K562 (cell line): ENCODE data around the gene FYB1. TPM values are rescaled to one million over a fixed set of nuclear protein-coding genes. Genes with fewer than 3 reads are reported as not detected.

Source experiments
- ARHGAP35 ChIP-seq: fragments of 450-650 bp; IDR thresholded peaks from 2 replicates; pipeline ENCODE4 v1.6.1; 2018; ENCODE audit not compliant: partially characterized antibody
- CC2D1A ChIP-seq: fragments of 450-650 bp; IDR thresholded peaks from 2 replicates; pipeline ENCODE4 v1.6.1; 2017; ENCODE audit warnings: mild to moderate bottlenecking
- ERF ChIP-seq: fragments of 450-650 bp; formaldehyde crosslinking; IDR thresholded peaks from 2 replicates; pipeline ENCODE4 v1.4.0; 2020; ENCODE audit warnings: mild to moderate bottlenecking, mixed read lengths
- HDAC3 ChIP-seq: fragments of 450-650 bp; IDR thresholded peaks from 2 replicates; pipeline ENCODE4 v1.6.1; 2018; ENCODE audit warnings: borderline replicate concordance, mild to moderate bottlenecking, moderate library complexity; ENCODE audit not compliant: partially characterized antibody
- NR3C1 ChIP-seq: sonication (generic); formaldehyde crosslinking; IDR thresholded peaks from 2 replicates; pipeline ENCODE4 v1.8.1; 2022; ENCODE audit warnings: missing genetic modification reagents
- ZBTB49 ChIP-seq: sonication (generic); formaldehyde crosslinking; IDR thresholded peaks from 2 replicates; pipeline ENCODE4 v1.8.0; 2022; ENCODE audit warnings: missing genetic modification reagents, mild to moderate bottlenecking, borderline replicate concordance
- ZC3H4 ChIP-seq: sonication (generic); formaldehyde crosslinking; IDR thresholded peaks from 2 replicates; pipeline ENCODE4 v1.9.0; 2021; ENCODE audit warnings: missing genetic modification reagents, borderline replicate concordance
- ZNF41 ChIP-seq: fragments of 250-450 bp; sonication (Bioruptor Pico); conservative IDR thresholded peaks from 2 replicates; pipeline ENCODE4 v1.4.0; 2020; ENCODE audit warnings: mild to moderate bottlenecking
- ZNF592 ChIP-seq: fragments of 450-650 bp; IDR thresholded peaks from 2 replicates; pipeline ENCODE4 v1.6.1; 2017; ENCODE audit warnings: antibody characterized with exemption, mild to moderate bottlenecking
- polyA plus RNA-seq, 8 experiments: library from polyadenylated mRNA; depleted of rRNA in 4 of 8; stranded (reverse) in 5 of 8; unstranded in 3 of 8; fragments of >200 nt; fragmentation: Nextera tagmentation in 2 of 8; fragmentation: Illumina TruSeq in 1 of 8; extraction: Ambion mirVana in 2 of 8; extraction: Trizol in 1 of 8; gene quantifications; 2 replicates each; pipeline versions ENCODE4 v1.2.1 to v1.2.3, GENCODE V29; 2011 to 2014; ENCODE audit warnings: inconsistent platforms in 1 of 8, missing spikeins in 1 of 8
- total RNA-seq, 7 experiments: library from RNA; depleted of rRNA in 6 of 7; stranded (reverse); fragments of >200 nt in 6 of 7; fragmentation: Illumina TruSeq in 2 of 7; extraction: Trizol in 2 of 7; gene quantifications; 2 replicates each; pipeline versions ENCODE4 v1.2.1 to v1.2.3, GENCODE V29; 2011 to 2021; ENCODE audit warnings: low replicate concordance in 1 of 7
- TF ChIP-seq, protein P1 (sequence below): sonication (generic); formaldehyde crosslinking; IDR thresholded peaks from 2 replicates; pipeline ENCODE4 v1.8.1; 2023; ENCODE audit warnings: mild to moderate bottlenecking, missing genetic modification reagents
- TF ChIP-seq, protein P2 (sequence below), 2 experiments: fragments of 450-650 bp in 1 of 2; sonication (generic) in 1 of 2; formaldehyde crosslinking; conservative IDR thresholded peaks; 2 replicates each; pipeline versions ENCODE4 v1.4.0 to v1.8.1; 2020 to 2022; ENCODE audit warnings: mild to moderate bottlenecking in 1 of 2, missing genetic modification reagents in 1 of 2

The FYB1 gene
- total and polyA plus RNA-seq, 9 of the 15 experiments (the other 6 are each of a cell fraction or from before 2014, with no cell fraction given): 4.7 to 31.5 (median 9.7) TPM

GRCh38 chr5:39217365-39218281, 1.7 kb downstream of the FYB1 start (continued):
- TF ChIP-seq CC2D1A (peak; percentile 79), ZNF592 (no peak), HDAC3 (no peak), ZC3H4 (CRISPR knock-in tag) (no peak), NR3C1 (CRISPR knock-in tag) (no peak), ZNF41 (no peak), ZBTB49 (no peak), ARHGAP35 (no peak), ERF (CRISPR knock-in tag) (no peak)
- TF ChIP-seq, protein P1, sequence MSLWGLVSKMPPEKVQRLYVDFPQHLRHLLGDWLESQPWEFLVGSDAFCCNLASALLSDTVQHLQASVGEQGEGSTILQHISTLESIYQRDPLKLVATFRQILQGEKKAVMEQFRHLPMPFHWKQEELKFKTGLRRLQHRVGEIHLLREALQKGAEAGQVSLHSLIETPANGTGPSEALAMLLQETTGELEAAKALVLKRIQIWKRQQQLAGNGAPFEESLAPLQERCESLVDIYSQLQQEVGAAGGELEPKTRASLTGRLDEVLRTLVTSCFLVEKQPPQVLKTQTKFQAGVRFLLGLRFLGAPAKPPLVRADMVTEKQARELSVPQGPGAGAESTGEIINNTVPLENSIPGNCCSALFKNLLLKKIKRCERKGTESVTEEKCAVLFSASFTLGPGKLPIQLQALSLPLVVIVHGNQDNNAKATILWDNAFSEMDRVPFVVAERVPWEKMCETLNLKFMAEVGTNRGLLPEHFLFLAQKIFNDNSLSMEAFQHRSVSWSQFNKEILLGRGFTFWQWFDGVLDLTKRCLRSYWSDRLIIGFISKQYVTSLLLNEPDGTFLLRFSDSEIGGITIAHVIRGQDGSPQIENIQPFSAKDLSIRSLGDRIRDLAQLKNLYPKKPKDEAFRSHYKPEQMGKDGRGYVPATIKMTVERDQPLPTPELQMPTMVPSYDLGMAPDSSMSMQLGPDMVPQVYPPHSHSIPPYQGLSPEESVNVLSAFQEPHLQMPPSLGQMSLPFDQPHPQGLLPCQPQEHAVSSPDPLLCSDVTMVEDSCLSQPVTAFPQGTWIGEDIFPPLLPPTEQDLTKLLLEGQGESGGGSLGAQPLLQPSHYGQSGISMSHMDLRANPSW (CRISPR knock-in tag): no peak
- TF ChIP-seq, protein P2, sequence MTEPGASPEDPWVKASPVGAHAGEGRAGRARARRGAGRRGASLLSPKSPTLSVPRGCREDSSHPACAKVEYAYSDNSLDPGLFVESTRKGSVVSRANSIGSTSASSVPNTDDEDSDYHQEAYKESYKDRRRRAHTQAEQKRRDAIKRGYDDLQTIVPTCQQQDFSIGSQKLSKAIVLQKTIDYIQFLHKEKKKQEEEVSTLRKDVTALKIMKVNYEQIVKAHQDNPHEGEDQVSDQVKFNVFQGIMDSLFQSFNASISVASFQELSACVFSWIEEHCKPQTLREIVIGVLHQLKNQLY (CRISPR knock-in tag; conservative IDR thresholded peaks at IDR 0.05): no peak
